T-helper 2 cell treated with Interferon-gamma antibody and Interleukin-4, amounts not matched to agents 5 μg/mL and 100 μg/mL, for 36 hours (primary cell): ENCODE results near the gene FRYL.

ENCODE experiments used
- DNase-seq: peaks from one replicate; pipeline ENCODE4 v3.0.0; 2021; ENCODE audit warnings: low spot score
- H3K27ac Mint-ChIP-seq: one replicate; pipeline ENCODE4 v1.8.0; 2021; ENCODE audit warnings: mild to moderate bottlenecking, mixed read lengths
- H3K27me3 Mint-ChIP-seq: one replicate; pipeline ENCODE4 v1.8.0; 2021; ENCODE audit warnings: low read depth, mixed read lengths
- H3K36me3 Mint-ChIP-seq: one replicate; pipeline ENCODE4 v1.8.0; 2021; ENCODE audit warnings: low read depth, mixed read lengths
- H3K4me1 Mint-ChIP-seq: one replicate; pipeline ENCODE4 v1.8.0; 2021; ENCODE audit warnings: low read depth, mixed read lengths
- H3K4me3 Mint-ChIP-seq: one replicate; pipeline ENCODE4 v1.8.0; 2022; ENCODE audit warnings: mild to moderate bottlenecking, moderate library complexity, mixed read lengths
- H3K9me3 Mint-ChIP-seq: one replicate; pipeline ENCODE4 v1.8.0; 2021; ENCODE audit warnings: mixed read lengths

FRYL gene

DNA sequence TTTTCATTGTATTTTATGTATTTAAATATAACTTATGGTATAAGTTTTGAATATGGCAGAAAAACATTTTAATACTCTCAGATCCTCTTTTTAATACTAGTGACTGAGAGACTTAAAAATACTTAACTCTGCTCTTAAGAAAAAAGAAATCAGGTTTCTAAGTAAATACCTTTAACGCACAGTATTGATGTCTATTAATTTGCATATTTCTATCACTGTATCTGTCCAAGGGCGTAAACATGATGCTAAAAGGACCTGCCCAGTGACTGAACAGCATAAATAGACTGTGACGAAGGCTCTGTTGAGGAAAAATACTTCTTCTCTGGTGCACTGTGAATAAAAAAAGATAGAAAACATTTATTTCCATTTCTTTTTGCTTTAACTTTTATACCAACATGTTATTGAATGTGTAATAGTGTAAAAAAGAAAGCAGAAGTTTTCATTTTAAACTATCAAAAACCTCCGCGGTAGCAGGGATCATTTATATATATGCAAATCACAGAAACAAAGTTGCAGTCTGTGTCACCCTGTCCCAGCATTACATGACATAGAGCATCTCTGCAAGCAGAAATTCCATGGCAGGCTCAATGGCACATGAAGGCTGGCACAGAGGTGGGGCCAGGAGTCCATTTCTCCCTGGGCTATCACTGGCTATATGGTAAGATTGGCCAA lies 214.6 kb downstream of the FRYL start:
- Mint-ChIP-seq H3K9me3 (no peaks in the 10 kb centered on the region), H3K36me3 (peaks cover 28% of the 10 kb centered on the region), H3K27ac (no peak overlapping the region), H3K27me3 (no peaks in the 10 kb centered on the region), H3K4me1 (no peaks in the 10 kb centered on the region), H3K4me3 (no peak overlapping the region)
- DNase-seq, result no peak

DNA sequence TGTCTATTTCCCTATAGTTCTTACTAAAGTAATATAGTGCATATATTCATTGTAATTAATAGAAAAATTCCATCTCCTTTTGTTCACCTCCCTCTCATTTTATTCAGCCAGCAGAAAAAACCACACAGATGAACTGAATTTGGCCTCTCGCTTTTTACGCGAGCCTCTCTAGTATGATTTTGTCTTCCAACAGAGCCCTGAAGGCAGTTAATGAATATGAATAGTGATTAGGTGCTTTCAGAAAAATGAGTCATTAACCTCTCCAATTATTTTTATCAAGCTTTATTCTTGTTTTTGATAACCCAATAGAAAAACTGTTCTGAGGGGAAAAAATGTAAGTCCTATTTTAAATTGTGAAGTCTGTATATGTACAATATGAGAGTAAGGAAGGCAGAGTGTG lies 215.9 kb downstream of the FRYL start:
- H3K9me3 Mint-ChIP-seq, result no peaks in the 10 kb centered on the region
- no peak overlapping the region for H3K4me3 Mint-ChIP-seq
- H3K27ac Mint-ChIP-seq, result no peak overlapping the region
- H3K27me3 Mint-ChIP-seq, result no peaks in the 10 kb centered on the region
- peaks cover 31% of the 10 kb centered on the region for H3K36me3 Mint-ChIP-seq
- peaks cover 4% of the 10 kb centered on the region for H3K4me1 Mint-ChIP-seq
- no peak for DNase-seq

DNA sequence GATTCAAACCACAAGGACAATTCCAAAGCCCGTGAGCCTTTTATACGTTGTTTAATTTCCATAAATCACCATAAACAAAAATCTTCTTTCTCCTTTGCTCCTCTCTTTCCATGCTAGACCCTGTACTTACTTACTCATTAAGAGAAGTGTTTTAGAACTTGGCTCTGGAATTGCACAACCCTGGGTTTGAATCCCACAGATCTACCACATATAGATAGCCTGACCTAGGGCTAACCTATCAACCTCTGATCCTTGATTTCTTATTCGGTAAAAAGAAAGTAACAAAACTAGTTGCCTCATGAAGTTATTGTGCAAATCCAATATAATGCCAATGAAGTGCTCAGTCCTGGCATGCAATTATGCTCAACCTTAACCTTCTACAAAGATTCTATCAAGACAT lies 221.3 kb downstream of the FRYL start:
- Mint-ChIP-seq H3K27ac (no peak overlapping the region), H3K9me3 (peaks cover 4% of the 10 kb centered on the region), H3K27me3 (no peaks in the 10 kb centered on the region), H3K36me3 (peaks cover 50% of the 10 kb centered on the region), H3K4me1 (peaks cover 4% of the 10 kb centered on the region), H3K4me3 (no peak overlapping the region)
- no peak for DNase-seq

DNA sequence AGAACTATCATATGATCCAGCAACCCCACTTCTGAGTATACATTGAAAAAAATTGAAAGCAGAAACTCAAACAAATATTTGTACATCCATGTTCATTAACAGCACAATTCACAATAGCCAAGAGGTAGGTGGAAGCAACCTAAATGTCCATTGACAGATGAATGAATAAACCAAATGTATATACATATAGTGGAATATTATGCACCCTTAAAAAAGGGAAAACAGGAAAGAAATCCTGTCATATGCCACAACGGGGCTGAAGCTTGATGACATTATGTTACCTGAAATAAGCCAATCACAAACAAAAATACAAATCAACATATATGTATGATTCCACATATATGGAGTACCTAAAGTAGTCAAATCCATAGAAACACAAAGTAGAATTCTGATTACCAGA lies 222.1 kb downstream of the FRYL start:
- peaks cover 47% of the 10 kb centered on the region for H3K36me3 Mint-ChIP-seq
- no peak for DNase-seq
- H3K27me3 Mint-ChIP-seq, result no peaks in the 10 kb centered on the region
- H3K27ac Mint-ChIP-seq, result no peak overlapping the region
- H3K9me3 Mint-ChIP-seq, result peaks cover 4% of the 10 kb centered on the region
- no peak overlapping the region for H3K4me3 Mint-ChIP-seq
- peaks cover 4% of the 10 kb centered on the region for H3K4me1 Mint-ChIP-seq

DNA sequence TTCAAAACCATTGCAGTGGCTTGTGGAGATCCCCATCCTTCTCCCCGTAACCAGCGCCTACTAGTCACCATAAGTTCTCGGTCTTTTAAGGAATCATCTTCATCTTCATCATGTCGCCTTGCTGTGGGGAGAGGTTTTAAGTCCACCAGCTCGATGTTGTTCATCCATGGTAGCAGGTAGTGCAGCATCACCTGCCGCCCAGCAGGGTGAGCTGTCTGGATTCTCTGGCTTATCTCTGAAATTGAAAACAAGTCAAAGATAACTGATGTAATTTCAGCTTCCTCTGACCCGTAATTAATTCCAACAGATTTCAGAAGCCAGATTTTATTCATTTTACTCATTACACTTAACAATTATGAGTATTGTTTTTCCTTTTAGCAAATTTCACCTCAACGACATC lies 222.6 kb downstream of the FRYL start:
- H3K36me3 Mint-ChIP-seq, result peaks cover 46% of the 10 kb centered on the region
- peaks cover 4% of the 10 kb centered on the region for H3K4me1 Mint-ChIP-seq
- no peaks in the 10 kb centered on the region for H3K27me3 Mint-ChIP-seq
- DNase-seq, result no peak
- H3K9me3 Mint-ChIP-seq, result peaks cover 4% of the 10 kb centered on the region
- H3K4me3 Mint-ChIP-seq, result no peak overlapping the region
- H3K27ac Mint-ChIP-seq, result no peak overlapping the region

DNA sequence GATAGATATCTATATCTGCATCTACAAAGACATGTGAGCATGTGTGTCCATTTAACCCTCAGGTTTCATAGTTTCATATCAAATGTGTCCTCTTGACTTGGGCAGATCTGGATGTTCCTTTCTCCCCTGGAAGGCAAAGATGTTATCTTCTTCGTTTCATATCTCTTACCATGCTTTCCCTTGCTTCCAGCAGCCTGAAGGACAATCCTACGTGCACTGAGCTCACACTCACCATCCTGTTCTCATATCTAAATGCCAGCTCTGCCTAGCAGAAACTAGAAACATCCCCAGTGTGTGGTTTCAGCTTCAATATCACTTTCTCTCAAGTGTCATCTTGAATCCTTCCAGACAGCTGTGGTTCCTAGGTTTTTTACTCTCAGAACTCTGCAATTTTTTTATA lies 223.8 kb downstream of the FRYL start:
- DNase-seq, result no peak
- H3K27ac Mint-ChIP-seq, result no peak overlapping the region
- H3K4me1 Mint-ChIP-seq, result peaks cover 4% of the 10 kb centered on the region
- no peak overlapping the region for H3K4me3 Mint-ChIP-seq
- no peaks in the 10 kb centered on the region for H3K27me3 Mint-ChIP-seq
- H3K36me3 Mint-ChIP-seq, result peaks cover 50% of the 10 kb centered on the region
- H3K9me3 Mint-ChIP-seq, result peaks cover 4% of the 10 kb centered on the region

DNA sequence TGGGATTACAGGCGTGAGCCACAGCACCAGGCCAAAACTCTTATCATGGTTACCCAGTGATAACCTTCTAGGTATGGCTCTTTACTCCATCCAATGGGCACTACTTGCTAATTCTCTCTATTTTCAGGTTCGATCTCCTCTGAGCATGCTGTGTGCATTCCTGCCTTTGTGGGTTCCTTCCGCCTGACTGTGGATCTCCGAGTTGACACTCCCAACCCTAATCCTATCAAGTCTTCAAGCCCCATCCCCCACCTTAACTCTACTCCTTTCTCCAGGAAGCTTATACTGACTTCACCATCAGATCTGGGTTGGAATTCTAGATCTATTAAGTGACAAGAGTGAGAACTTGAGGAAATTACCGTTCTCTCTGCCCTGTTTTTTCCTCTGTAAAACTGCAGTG lies 225.5 kb downstream of the FRYL start:
- no peak for DNase-seq
- no peaks in the 10 kb centered on the region for H3K27me3 Mint-ChIP-seq
- peaks cover 49% of the 10 kb centered on the region for H3K36me3 Mint-ChIP-seq
- H3K9me3 Mint-ChIP-seq, result peaks cover 4% of the 10 kb centered on the region
- no peak overlapping the region for H3K4me3 Mint-ChIP-seq
- no peak overlapping the region for H3K27ac Mint-ChIP-seq
- no peaks in the 10 kb centered on the region for H3K4me1 Mint-ChIP-seq

DNA sequence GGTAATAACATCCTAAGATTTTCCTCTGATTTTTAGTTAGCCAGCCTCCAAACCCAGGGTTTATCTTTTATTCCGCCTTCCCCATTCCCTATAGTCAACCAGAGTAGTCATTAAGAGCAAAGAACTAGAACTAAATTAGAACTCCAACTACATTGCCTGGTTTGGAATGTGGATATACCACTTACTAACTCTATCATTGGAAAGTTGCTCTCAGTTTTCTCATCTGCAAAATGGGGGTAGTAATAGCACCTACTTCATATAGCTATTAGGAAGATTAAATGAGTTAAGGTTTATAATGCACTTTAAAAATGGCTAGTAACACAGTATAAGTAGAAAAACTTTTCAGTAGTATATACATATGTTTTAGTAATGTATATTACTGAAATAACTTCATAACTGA lies 226.4 kb downstream of the FRYL start:
- peaks cover 4% of the 10 kb centered on the region for H3K9me3 Mint-ChIP-seq
- peaks cover 48% of the 10 kb centered on the region for H3K36me3 Mint-ChIP-seq
- no peak overlapping the region for H3K27ac Mint-ChIP-seq
- H3K27me3 Mint-ChIP-seq, result no peaks in the 10 kb centered on the region
- DNase-seq, result no peak
- no peaks in the 10 kb centered on the region for H3K4me1 Mint-ChIP-seq
- no peak overlapping the region for H3K4me3 Mint-ChIP-seq

DNA sequence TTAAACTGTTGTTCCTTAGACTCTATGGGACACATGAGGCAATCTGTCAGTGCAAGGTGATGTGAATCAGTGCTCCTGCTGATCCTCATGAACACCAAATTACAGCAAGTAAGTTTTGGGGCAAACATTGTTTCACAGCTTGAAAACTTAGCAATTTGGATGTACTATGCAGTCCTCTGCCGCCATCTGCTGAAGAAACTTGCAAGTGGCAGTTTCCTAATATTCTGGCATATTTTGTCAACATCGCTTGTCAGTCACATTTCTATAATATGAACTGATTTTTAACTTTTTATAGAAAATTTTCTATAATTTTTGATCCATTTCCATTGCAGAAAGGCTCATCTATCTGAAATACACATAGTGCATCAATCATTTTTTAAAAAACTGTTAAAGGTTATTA lies 233.7 kb downstream of the FRYL start:
- no peak overlapping the region for H3K27ac Mint-ChIP-seq
- no peaks in the 10 kb centered on the region for H3K27me3 Mint-ChIP-seq
- no peak overlapping the region for H3K4me3 Mint-ChIP-seq
- H3K9me3 Mint-ChIP-seq, result no peaks in the 10 kb centered on the region
- no peaks in the 10 kb centered on the region for H3K4me1 Mint-ChIP-seq
- peaks cover 46% of the 10 kb centered on the region for H3K36me3 Mint-ChIP-seq
- no peak for DNase-seq

DNA sequence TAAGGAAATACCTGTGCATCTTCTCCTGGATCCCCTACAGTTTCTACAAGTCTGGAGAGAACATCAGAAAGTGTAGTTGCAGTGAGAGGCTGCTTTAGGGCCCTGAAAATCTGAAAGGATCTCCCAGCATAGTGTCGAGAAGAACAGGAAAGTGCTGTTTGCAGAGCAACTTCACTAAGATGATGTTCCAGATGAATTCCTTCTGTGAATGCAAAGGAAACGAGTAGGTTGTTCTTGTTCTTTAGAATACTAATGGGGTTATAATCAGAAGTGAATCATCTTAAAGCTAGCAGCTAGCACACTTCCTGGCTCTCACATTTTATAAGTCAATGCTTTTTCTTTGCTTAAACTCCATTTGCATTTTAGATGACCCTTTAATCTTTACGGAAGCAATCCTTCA lies 236.3 kb downstream of the FRYL start:
- no peak overlapping the region for H3K27ac Mint-ChIP-seq
- no peak for DNase-seq
- H3K9me3 Mint-ChIP-seq, result no peaks in the 10 kb centered on the region
- H3K27me3 Mint-ChIP-seq, result no peaks in the 10 kb centered on the region
- H3K4me3 Mint-ChIP-seq, result no peak overlapping the region
- no peaks in the 10 kb centered on the region for H3K4me1 Mint-ChIP-seq
- H3K36me3 Mint-ChIP-seq, result peaks cover 45% of the 10 kb centered on the region

DNA sequence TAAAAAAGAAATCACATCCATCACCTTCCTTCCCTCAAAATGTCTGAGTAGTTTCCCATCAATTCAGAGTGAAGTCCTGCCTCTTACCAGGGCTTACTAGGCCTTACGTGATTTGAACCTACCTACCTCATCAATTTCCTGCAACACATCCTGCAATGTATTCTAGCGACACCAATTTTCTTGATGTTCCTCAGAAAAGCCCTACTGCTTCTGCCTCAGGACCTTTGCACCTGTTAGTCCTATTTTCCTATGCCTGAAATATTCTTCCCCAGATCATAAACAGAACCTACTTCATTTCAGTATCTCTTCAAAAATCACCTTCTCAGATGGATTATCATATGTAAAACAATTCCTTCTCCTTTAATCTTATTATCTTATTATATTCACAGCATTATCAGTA lies 237.2 kb downstream of the FRYL start:
- H3K9me3 Mint-ChIP-seq, result no peaks in the 10 kb centered on the region

DNA sequence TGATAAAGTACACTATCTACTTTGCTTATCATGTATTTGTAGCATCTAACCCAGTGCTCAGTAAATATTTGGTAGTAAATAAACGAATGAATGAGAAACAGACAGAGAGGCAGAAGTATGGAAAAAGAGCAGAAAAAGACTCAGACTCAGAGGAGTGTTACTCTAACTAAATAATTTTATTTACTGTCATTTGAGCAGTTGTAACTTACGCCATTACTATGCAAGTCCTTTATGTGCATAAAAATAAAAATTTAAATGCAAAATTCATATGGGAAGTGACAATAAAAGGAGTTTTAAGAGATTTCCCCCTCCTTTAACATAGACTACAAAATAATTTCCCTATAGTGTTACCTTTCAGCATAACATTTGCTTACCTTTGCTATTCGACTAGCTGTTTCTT lies 240.5 kb downstream of the FRYL start:
- Mint-ChIP-seq H3K9me3 (no peaks in the 10 kb centered on the region), H3K27me3 (no peaks in the 10 kb centered on the region), H3K36me3 (peaks cover 35% of the 10 kb centered on the region), H3K27ac (no peak overlapping the region), H3K4me1 (no peaks in the 10 kb centered on the region), H3K4me3 (no peak overlapping the region)
- no peak for DNase-seq

More for the DNA sequence above, 237.2 kb downstream of the FRYL start:
- no peak for DNase-seq
- Mint-ChIP-seq H3K27ac (no peak overlapping the region), H3K4me1 (no peaks in the 10 kb centered on the region), H3K36me3 (peaks cover 42% of the 10 kb centered on the region), H3K27me3 (no peaks in the 10 kb centered on the region), H3K4me3 (no peak overlapping the region)

DNA sequence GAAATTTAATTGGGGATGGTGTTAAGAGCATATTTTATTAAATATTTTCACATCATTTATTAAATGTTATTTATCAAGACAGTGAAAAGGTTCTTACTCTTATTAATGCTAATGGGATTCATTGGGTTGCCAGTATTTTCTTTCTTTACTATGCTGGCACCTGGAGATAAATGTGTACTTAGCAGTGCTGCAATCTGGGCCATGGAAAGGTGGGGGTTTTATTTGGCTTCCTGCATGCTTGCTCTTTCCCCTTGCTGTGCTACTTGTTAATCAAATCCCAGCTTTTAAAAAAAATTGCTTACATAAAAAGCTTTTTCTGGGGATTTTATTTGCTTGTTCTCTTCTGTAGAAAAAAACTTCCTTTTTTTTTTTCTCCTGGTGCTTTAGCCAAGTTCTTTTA lies 241.7 kb downstream of the FRYL start:
- Mint-ChIP-seq H3K27me3 (no peaks in the 10 kb centered on the region), H3K4me3 (no peak overlapping the region), H3K4me1 (no peaks in the 10 kb centered on the region), H3K27ac (no peak overlapping the region), H3K9me3 (no peaks in the 10 kb centered on the region), H3K36me3 (peaks cover 34% of the 10 kb centered on the region)
- no peak for DNase-seq

DNA sequence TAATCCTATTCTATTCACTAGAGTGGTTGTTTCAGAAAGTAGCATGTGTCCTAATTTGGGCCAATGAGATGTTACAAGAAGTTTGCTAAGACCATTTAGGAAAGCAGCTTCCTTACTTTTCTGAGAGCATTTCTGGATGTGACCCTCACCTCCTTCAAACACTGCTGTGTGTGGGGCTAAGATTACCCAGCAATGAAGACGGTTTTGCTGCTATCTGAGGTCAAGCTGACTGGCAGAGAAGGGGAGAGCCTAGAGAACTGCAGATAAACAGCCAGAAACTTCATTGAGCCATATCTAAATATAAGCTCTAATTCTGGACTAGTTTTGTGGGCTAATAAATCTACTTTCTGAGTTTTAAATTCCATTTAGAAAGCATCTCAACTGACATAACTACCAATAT lies 253.7 kb downstream of the FRYL start:
- no peak for DNase-seq
- no peaks in the 10 kb centered on the region for H3K9me3 Mint-ChIP-seq
- no peaks in the 10 kb centered on the region for H3K4me1 Mint-ChIP-seq
- no peaks in the 10 kb centered on the region for H3K27me3 Mint-ChIP-seq
- no peak overlapping the region for H3K4me3 Mint-ChIP-seq
- peaks cover 46% of the 10 kb centered on the region for H3K36me3 Mint-ChIP-seq
- no peak overlapping the region for H3K27ac Mint-ChIP-seq

DNA sequence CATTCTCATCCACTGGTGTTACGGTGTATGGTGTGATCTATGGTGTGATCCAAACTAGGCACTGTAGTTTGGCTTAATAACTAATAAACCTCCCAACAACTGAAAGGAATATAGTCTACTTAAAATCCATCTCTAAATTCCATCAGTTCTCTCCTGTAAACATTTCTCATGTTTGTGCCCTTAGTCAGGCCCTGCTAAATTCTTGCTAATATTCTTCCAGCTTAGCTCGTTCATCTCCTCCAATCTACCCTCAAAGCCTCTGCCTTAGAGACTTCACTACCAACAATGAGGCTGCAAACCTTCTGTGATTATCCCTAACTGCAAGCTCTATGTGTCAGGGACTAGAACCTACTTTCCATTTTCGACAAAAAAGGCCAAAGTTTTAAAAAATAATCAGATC lies 261.9 kb downstream of the FRYL start:
- no peak for DNase-seq
- H3K4me3 Mint-ChIP-seq, result no peak overlapping the region
- H3K4me1 Mint-ChIP-seq, result no peaks in the 10 kb centered on the region
- H3K9me3 Mint-ChIP-seq, result no peaks in the 10 kb centered on the region
- H3K27me3 Mint-ChIP-seq, result no peaks in the 10 kb centered on the region
- no peak overlapping the region for H3K27ac Mint-ChIP-seq
- peaks cover 51% of the 10 kb centered on the region for H3K36me3 Mint-ChIP-seq
